ENCODE measurements around the gene CNTN3. TPM values are rescaled to one million over a fixed set of nuclear protein-coding genes. Genes with fewer than 3 reads are reported as not detected.

Gene CNTN3
- total and polyA plus RNA-seq, 11 donors: 0.25 to 4.3 (median 1.9) TPM

DNA sequence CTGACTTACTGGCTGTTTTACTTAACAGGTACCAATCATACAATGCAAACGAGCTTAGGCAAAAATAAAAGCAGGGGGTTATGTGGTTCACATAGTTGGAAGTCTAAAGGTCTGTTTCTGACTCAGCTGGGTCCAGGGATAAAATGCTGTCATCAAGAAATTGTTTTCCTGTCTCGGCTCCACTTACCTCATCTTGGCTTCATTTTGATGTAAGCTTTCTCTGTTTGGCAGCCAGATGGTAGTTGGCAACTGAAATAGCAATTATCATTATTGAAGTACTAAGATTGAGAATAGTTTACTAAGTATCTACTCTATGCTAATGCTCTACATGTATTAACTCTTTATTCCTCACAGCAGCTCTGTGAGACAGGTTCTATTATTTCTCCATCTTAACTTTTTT is 36.8 kb upstream of the CNTN3 start:
- Histone ChIP-seq H3K4me1 (peaks cover 0 to 10% (median 0%) of the 10 kb centered on the region in 12 donors), H3K27me3 (no peaks in the 10 kb centered on the region), H3K4me3 (no peak overlapping the region), H3K36me3 (no peaks in the 10 kb centered on the region), H3K9me3 (no peaks in the 10 kb centered on the region), H3K27ac (peak overlapping the region in 1 of 12 donors; percentile 57)
- 14 to 22% (median 17%) methylated on average over 2 of the region's 2 CpGs for WGBS, 4 donors
- no peak for TF ChIP-seq POLR2A (IDR thresholded peaks at IDR 0.05)
- TF ChIP-seq, protein P1, sequence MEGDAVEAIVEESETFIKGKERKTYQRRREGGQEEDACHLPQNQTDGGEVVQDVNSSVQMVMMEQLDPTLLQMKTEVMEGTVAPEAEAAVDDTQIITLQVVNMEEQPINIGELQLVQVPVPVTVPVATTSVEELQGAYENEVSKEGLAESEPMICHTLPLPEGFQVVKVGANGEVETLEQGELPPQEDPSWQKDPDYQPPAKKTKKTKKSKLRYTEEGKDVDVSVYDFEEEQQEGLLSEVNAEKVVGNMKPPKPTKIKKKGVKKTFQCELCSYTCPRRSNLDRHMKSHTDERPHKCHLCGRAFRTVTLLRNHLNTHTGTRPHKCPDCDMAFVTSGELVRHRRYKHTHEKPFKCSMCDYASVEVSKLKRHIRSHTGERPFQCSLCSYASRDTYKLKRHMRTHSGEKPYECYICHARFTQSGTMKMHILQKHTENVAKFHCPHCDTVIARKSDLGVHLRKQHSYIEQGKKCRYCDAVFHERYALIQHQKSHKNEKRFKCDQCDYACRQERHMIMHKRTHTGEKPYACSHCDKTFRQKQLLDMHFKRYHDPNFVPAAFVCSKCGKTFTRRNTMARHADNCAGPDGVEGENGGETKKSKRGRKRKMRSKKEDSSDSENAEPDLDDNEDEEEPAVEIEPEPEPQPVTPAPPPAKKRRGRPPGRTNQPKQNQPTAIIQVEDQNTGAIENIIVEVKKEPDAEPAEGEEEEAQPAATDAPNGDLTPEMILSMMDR (IDR thresholded peaks at IDR 0.05): no peak
- intact Hi-C loops (cut with DNase I): no loop called here
- ATAC-seq: peak; percentile 39 to 66 (median 44)
- DNase-seq: no peak

DNA sequence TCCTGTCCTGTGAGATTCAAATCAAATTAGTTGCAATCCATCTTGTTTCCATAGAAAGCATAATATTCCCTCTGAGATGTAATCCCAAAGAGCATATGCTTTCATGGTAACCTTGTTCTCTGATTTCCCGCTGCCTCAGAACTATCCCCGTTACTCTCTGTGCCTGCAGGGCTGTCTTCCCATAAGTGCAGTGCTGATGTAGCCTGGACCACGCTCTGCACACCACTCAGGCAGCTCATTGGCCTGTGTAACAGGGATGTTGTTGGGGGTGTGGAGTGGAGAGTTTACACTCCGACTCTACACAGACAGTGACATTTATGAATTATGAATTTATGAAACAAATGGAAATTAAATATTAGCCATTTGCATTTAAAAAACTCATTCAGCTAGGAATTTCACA is 33.6 kb upstream of the CNTN3 start:
- intact Hi-C loops (cut with DNase I): loop anchor here in 1 of 10 donors (10.0 kb wide), 1 partner anchor 87 kb away; no protein-coding TSS in a partner anchor
- DNase-seq: no peak
- Histone ChIP-seq H3K27ac (no peak overlapping the region), H3K27me3 (no peaks in the 10 kb centered on the region), H3K36me3 (no peaks in the 10 kb centered on the region), H3K4me1 (peaks cover 0 to 16% (median 3%) of the 10 kb centered on the region in 12 donors), H3K4me3 (no peak overlapping the region), H3K9me3 (no peaks in the 10 kb centered on the region)
- TF ChIP-seq POLR2A (IDR thresholded peaks at IDR 0.05): no peak
- TF ChIP-seq, protein P1 (IDR thresholded peaks at IDR 0.05): no peak
- WGBS, 4 donors: 77 to 86% (median 79%) methylated on average over 4 of the region's 4 CpGs
- ATAC-seq: no peak

DNA sequence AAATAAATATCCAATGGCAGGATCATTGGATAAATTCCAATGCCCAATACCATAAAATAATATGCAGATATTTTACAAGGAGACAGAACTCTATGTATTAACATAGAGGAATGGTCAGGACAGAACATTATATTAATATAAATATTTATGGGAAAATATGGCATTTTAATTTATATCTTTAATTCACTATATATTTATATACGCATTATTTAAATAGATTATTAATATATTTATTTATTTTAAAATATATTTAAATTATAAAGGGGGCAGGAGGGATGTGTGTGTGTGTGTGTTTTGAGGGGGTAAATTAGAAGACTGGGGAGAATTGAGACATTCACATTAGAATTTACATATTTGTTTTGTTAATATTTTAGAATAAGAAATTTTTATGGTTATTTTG is 31.6 kb upstream of the CNTN3 start:
- intact Hi-C loops (cut with DNase I): loop anchor here in 1 of 10 donors (10.0 kb wide), 1 partner anchor 89 kb away; no protein-coding TSS in a partner anchor
- TF ChIP-seq, protein P1 (IDR thresholded peaks at IDR 0.05): no peak
- no peak for TF ChIP-seq POLR2A (IDR thresholded peaks at IDR 0.05)

DNA sequence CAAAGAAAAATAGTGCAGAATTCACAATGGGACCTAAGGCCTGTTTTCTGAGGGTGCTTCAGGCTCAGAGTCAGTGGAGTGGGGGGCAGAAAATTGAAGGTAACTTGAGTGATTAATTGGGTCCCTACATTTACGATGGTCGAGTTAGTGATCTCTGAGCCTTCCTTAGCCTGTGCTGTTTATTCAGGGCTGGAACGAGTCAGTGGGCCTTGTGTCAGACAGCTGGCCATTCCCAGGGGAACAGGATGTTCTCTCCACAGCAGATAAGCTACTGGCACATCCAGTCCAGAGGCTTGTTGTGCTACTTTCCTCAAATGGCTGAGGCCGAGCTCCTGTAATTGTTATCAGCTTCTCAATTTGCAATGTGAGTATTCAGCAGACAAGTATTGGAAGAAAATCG is 29.2 kb upstream of the CNTN3 start:
- DNase-seq: peak; percentile 51 to 86 (median 69)
- no peak overlapping the region for H3K4me3 ChIP-seq
- H3K36me3 ChIP-seq: no peaks in the 10 kb centered on the region
- H3K4me1 ChIP-seq: peaks cover 0 to 19% (median 3%) of the 10 kb centered on the region in 12 donors
- H3K27ac ChIP-seq: peak overlapping the region; percentile 36 to 89 (median 78)
- H3K27me3 ChIP-seq: no peaks in the 10 kb centered on the region
- H3K9me3 ChIP-seq: no peaks in the 10 kb centered on the region
- no peak for TF ChIP-seq POLR2A (IDR thresholded peaks at IDR 0.05)
- TF ChIP-seq, protein P1 (IDR thresholded peaks at IDR 0.05): no peak
- peak; percentile 100 for ATAC-seq
- 6 to 12% (median 9%) methylated on average over 5 of the region's 5 CpGs for WGBS, 4 donors
- intact Hi-C loops (cut with DNase I): loop anchor here in 2 of 10 donors (5.0 to 10.0 kb wide), 2 partner anchors 49 to 91 kb away; no protein-coding TSS in a partner anchor

More for the DNA sequence above, 31.6 kb upstream of the CNTN3 start:
- DNase-seq (no peak), ATAC-seq (no peak)
- no peak overlapping the region for H3K4me3 ChIP-seq
- no peaks in the 10 kb centered on the region for H3K9me3 ChIP-seq
- H3K27me3 ChIP-seq: no peaks in the 10 kb centered on the region
- peaks cover 0 to 19% (median 3%) of the 10 kb centered on the region in 12 donors for H3K4me1 ChIP-seq
- 39 to 93% (median 64%) methylated on average over 1 of the region's 1 CpG for WGBS, 4 donors
- no peak overlapping the region for H3K27ac ChIP-seq
- H3K36me3 ChIP-seq: no peaks in the 10 kb centered on the region
